Measurements from ENCODE around the gene P4HA2.

- TF ChIP-seq TAF1 (IDR thresholded peaks at IDR 0.05; ENCODE audit: borderline replicate concordance, insufficient read depth, low read length) (no peak), POLR2AphosphoS5 (IDR thresholded peaks at IDR 0.05; ENCODE audit: low read depth, low read length) (no peak), REST (IDR thresholded peaks at IDR 0.05; ENCODE audit: insufficient read depth in 1 of 2, low read depth in 2 of 2, low read length in 2 of 2) (no peak), FOXP2 (optimal IDR thresholded peaks at IDR 0.05; ENCODE audit: borderline replicate concordance, extremely low read depth, extremely low read length, insufficient read depth) (no peak)
These were observed 2.3 kb downstream of the P4HA2 start for GRCh38 chr5:132225165-132226032.
